ENCODE measurements around the gene USF1. TPM values are rescaled to one million over a fixed set of nuclear protein-coding genes. Genes with fewer than 3 reads are reported as not detected.
A peak's percentile ranks its signal among the peaks of the same experiment; 100 is the strongest.

The USF1 gene
- total RNA-seq, 1 donor from 2014 or later = 66.4 TPM

DNA sequence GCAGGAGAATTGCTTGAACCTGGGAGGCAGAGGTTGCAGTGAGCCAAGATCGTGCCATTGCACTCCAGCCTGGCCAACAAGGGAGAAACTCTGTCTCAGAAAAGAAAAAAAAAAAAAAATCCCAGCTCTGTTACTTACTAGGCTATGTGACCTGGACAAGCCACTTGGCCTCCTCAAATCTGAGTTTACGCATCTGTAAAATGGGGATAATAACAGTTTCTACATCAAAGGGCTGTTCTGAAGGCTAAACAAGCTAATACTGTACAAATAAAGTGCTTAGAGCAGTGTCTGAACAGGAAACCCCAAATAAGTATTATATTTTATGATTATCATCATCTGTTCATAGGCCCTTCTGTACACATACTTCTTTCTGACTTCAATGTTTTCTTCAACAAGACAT, 38.4 kb downstream of the USF1 start:
- Mint-ChIP-seq H3K27ac (peak overlapping the region; percentile 11), H3K4me3 (no peak overlapping the region), H3K27me3 (ENCODE audit: low read depth) (no peaks in the 10 kb centered on the region), H3K9me3 (no peaks in the 10 kb centered on the region), H3K36me3 (peaks cover 2% of the 10 kb centered on the region), H3K4me1 (peaks cover 22% of the 10 kb centered on the region)
- TF ChIP-seq, protein P1, sequence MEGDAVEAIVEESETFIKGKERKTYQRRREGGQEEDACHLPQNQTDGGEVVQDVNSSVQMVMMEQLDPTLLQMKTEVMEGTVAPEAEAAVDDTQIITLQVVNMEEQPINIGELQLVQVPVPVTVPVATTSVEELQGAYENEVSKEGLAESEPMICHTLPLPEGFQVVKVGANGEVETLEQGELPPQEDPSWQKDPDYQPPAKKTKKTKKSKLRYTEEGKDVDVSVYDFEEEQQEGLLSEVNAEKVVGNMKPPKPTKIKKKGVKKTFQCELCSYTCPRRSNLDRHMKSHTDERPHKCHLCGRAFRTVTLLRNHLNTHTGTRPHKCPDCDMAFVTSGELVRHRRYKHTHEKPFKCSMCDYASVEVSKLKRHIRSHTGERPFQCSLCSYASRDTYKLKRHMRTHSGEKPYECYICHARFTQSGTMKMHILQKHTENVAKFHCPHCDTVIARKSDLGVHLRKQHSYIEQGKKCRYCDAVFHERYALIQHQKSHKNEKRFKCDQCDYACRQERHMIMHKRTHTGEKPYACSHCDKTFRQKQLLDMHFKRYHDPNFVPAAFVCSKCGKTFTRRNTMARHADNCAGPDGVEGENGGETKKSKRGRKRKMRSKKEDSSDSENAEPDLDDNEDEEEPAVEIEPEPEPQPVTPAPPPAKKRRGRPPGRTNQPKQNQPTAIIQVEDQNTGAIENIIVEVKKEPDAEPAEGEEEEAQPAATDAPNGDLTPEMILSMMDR (IDR thresholded peaks at IDR 0.05; ENCODE audit: unreplicated experiment) = no peak
- no peak for DNase-seq (ENCODE audit: low spot score in 2 of 2, unreplicated experiment in 2 of 2)

DNA sequence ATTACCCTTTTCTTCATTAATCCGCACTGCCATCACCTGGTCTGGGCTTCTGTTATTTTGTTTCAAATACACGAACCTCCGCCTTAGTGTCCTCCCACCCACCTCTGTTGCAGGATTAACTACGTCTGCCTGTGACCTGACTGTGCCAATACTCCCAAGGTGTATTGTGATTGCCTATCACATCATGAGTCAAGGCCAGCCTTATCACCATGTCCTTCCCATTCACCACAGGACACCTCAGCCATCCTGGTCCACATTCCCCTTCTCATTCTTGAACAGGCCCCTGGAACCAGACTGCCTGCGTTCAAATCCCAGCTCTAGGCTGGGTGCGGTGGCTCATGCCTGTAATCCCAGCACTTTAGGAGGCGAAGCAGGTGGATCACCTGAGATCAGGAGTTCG, 39.2 kb downstream of the USF1 start:
- Mint-ChIP-seq H3K27ac (peak overlapping the region; percentile 35), H3K4me1 (peaks cover 22% of the 10 kb centered on the region), H3K4me3 (no peak overlapping the region), H3K36me3 (no peaks in the 10 kb centered on the region), H3K27me3 (ENCODE audit: low read depth) (no peaks in the 10 kb centered on the region), H3K9me3 (no peaks in the 10 kb centered on the region)
- DNase-seq (ENCODE audit: low spot score in 2 of 2, unreplicated experiment in 2 of 2) = no peak
- TF ChIP-seq, protein P1 (IDR thresholded peaks at IDR 0.05; ENCODE audit: unreplicated experiment) = no peak

DNA sequence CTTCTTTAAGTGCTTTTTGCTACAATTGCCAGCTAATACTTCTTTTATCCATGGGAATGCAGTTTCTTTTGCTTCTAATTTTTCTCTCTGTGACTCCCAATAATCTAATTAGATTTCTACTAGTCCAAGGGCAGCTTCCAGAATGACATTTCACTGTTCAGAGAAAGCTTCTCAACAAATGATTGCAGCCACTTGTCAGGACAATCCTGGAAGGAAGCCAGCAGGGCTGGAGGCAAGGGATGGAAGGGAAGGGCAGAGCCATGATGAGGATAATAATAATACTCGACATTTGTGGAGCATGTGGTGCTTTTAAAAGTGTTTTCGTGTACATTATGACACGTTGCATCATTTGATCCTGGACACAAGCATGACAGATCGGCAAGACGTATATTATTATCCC, 44.3 kb downstream of the USF1 start:
- Mint-ChIP-seq H3K4me3 (no peak overlapping the region), H3K9me3 (no peaks in the 10 kb centered on the region), H3K27ac (peak overlapping the region; percentile 54), H3K36me3 (peaks cover 12% of the 10 kb centered on the region), H3K4me1 (peaks cover 17% of the 10 kb centered on the region), H3K27me3 (ENCODE audit: low read depth) (no peaks in the 10 kb centered on the region)
- DNase-seq (ENCODE audit: low spot score in 2 of 2, unreplicated experiment in 2 of 2) = no peak
- TF ChIP-seq, protein P1 (IDR thresholded peaks at IDR 0.05; ENCODE audit: unreplicated experiment) = no peak

DNA sequence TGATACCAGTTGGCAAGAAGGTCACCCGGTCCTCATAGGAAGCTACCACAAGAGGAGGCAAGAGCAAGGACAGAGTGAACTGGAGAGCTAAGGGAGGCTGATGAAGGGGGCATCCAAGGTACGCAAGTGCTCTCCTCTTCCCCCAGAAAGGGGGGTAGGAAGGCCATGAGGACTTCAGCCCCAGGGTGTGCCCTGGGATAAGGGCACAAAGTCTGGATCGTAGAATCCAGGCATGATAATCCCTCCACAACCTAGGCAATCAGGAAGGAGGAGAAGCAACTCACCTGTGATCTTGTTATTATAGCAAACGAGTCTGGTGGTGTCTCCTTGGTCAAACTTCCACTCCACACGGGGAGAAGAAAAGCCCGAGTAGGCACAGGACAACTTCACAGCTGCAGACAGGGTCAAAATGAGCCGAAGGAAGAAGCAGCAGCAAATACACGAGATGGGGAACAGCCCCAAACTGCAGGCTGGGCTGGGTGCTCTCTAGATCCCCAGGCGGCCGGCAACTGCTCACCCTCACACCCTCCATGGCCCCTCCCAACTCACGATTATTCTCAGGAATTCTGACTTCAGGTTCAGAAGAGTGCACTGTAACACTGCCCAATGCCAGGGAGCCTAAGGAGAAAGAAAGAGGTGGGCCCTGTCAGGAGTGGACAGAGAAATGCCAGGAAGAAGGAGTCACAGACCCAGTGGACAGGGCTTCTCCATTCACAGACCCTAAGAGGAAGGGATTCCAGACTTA, 44.9 kb downstream of the USF1 start:
- Mint-ChIP-seq H3K9me3 (no peaks in the 10 kb centered on the region), H3K4me1 (peaks cover 17% of the 10 kb centered on the region), H3K36me3 (peaks cover 12% of the 10 kb centered on the region), H3K4me3 (no peak overlapping the region), H3K27ac (peak overlapping the region; percentile 54), H3K27me3 (ENCODE audit: low read depth) (no peaks in the 10 kb centered on the region)
- DNase-seq (ENCODE audit: low spot score in 2 of 2, unreplicated experiment in 2 of 2) = no peak
- TF ChIP-seq, protein P1 (IDR thresholded peaks at IDR 0.05; ENCODE audit: unreplicated experiment) = no peak

DNA sequence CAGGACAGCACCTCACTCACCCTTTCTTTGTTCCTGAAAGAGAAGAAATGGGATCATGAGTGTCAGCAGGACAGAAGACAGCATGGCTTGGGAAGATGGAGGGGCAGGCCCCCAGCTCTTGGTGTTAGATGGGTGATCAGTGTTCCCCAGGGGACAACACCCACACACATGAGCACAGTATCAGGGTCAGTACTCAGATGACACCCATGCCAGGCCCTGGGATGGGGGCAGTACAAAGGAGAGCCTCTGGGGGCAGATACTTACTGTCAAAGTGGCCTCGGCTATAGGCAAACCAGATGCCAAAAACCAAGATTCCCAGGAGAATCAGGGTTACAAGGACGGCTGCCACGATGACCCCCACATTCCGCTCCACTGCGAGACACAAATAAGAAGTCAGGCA, 46.4 kb downstream of the USF1 start:
- Mint-ChIP-seq H3K4me3 (no peak overlapping the region), H3K4me1 (peaks cover 17% of the 10 kb centered on the region), H3K36me3 (peaks cover 14% of the 10 kb centered on the region), H3K9me3 (no peaks in the 10 kb centered on the region), H3K27me3 (ENCODE audit: low read depth) (no peaks in the 10 kb centered on the region), H3K27ac (no peak overlapping the region)
- DNase-seq (ENCODE audit: low spot score in 2 of 2, unreplicated experiment in 2 of 2) = no peak
- TF ChIP-seq, protein P1 (IDR thresholded peaks at IDR 0.05; ENCODE audit: unreplicated experiment) = no peak

All from mesothelial cell of epicardium (in vitro differentiated cells).